Muscle of back (tissue), 11 donors: ENCODE results near the gene BUD23. TPM values are rescaled to one million over a fixed set of nuclear protein-coding genes. Genes with fewer than 3 reads are reported as not detected.

Experiments used
- DNase-seq, 3 donors: peaks; one replicate each; pipeline versions ENCODE4 v3.0.0 to v3.0.0-alpha.2; 2013
- polyA plus RNA-seq, 10 donors: library from polyadenylated mRNA; unstranded; fragments of 120-200 nt; gene quantifications; one replicate each; pipeline ENCODE4 v1.2.1, GENCODE V29; 2013; ENCODE audit not compliant: insufficient read length in 10 of 10

Gene BUD23
- polyA plus RNA-seq, 10 donors = 65.5 to 73.3 (median 69.5) TPM

GRCh38 chr7:73740771-73741170 is 57.4 kb downstream of the BUD23 start:
- DNase-seq = peak in 1 of 3 donors; percentile 27

- DNase-seq = no peak
These were observed 58.2 kb downstream of the BUD23 start for GRCh38 chr7:73741600-73741999.

GRCh38 chr7:73742338-73742752 is 58.9 kb downstream of the BUD23 start:
- DNase-seq = no peak

- peak in 1 of 3 donors; percentile 55 for DNase-seq
These were observed 59.6 kb downstream of the BUD23 start for GRCh38 chr7:73742753-73743641.

- no peak for DNase-seq
These were observed 63.0 kb downstream of the BUD23 start for GRCh38 chr7:73746378-73746777.

Other genes with a start within 250 kb of the BUD23 start
- 10 to 100 TPM in 7 of 10 donors, 1 to 10 TPM in 3; 8.5 to 19.7 (median 14.8) TPM for gene FZD9, start 249.8 kb upstream of the BUD23 start, polyA plus RNA-seq
- 10 to 100 TPM; 46.3 to 60.5 (median 50.3) TPM for gene BAZ1B, start 161.3 kb upstream of the BUD23 start, polyA plus RNA-seq
- gene BCL7B, start 125.9 kb upstream of the BUD23 start, polyA plus RNA-seq = 10 to 100 TPM; 27.2 to 34.7 (median 31.0) TPM
- gene TBL2, start 105.0 kb upstream of the BUD23 start, polyA plus RNA-seq = 10 to 100 TPM; 21.1 to 33.8 (median 26.3) TPM
- 1 to 10 TPM in 2 of 10 donors, under 1 TPM in 7, not detected in 1; 0.13 to 1.3 (median 0.22) TPM for gene MLXIPL, start 59.1 kb upstream of the BUD23 start, polyA plus RNA-seq
- gene VPS37D, start 15.8 kb upstream of the BUD23 start, polyA plus RNA-seq = 1 to 10 TPM; 1.9 to 4.4 (median 2.6) TPM
- 1 to 10 TPM; 5.6 to 7.4 (median 6.6) TPM for gene DNAJC30, start 144 bp upstream of the BUD23 start, polyA plus RNA-seq
- gene STX1A, start 36.1 kb downstream of the BUD23 start, polyA plus RNA-seq = 10 to 100 TPM in 5 of 10 donors, 1 to 10 TPM in 5; 6.2 to 12.2 (median 9.9) TPM
- gene ABHD11, start 55.2 kb downstream of the BUD23 start, polyA plus RNA-seq = 10 to 100 TPM in 8 of 10 donors, 1 to 10 TPM in 2; 8.6 to 14.4 (median 10.9) TPM
- under 1 TPM in 6 of 10 donors, not detected in 4; 0.16 to 0.29 (median 0.24) TPM for gene CLDN3, start 86.7 kb downstream of the BUD23 start, polyA plus RNA-seq
- 1 to 10 TPM in 3 of 10 donors, under 1 TPM in 7; 0.22 to 7.9 (median 0.54) TPM for gene CLDN4, start 147.4 kb downstream of the BUD23 start, polyA plus RNA-seq
- 1 to 10 TPM in 6 of 10 donors, under 1 TPM in 4; 0.45 to 1.8 (median 1.2) TPM for gene METTL27, start 158.9 kb downstream of the BUD23 start, polyA plus RNA-seq
- not detected for gene TMEM270, start 177.6 kb downstream of the BUD23 start, polyA plus RNA-seq